C4-2B (cell line): ENCODE data around the gene FAM3B.

Source experiments
- CTCF ChIP-seq: fragments of 450-650 bp; conservative IDR thresholded peaks from 2 replicates; pipeline ENCODE4 v1.5.1; 2017; ENCODE audit warnings: mild to moderate bottlenecking
- ZFX ChIP-seq: fragments of 450-650 bp; IDR thresholded peaks from 2 replicates; pipeline ENCODE4 v1.6.1; 2017

DNA sequence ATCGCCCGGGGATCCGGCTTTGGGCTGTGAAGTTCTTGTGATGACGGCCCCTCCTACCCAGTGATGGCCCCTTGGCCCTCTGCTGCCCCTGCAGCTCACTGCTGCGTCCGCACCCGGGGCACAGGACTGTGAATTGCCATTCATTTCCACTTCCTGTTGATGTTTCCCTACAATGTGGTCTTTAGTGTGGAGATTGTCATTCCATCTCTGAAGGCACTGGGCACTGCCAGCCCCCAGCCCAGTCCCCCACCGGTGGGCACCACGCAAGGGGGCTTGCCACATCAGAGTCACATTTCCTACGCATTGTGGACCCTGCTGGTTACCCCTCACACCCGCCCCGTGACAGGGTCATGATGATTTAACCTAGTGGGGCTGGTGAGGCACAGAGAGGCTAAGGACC is 42.7 kb downstream of the FAM3B start:
- TF ChIP-seq CTCF (no peak), ZFX (no peak)
